ENCODE results near the gene BUB1. TPM values are rescaled to one million over a fixed set of nuclear protein-coding genes. Genes with fewer than 3 reads are reported as not detected.

BUB1 gene
- total and polyA plus RNA-seq, 9 of the 15 experiments (the other 6 are each of a cell fraction or from before 2014, with no cell fraction given), result 73.4 to 247 (median 118) TPM

GRCh38 chr2:110714452-110715224 is 36.8 kb upstream of the BUB1 start:
- in situ Hi-C loops (cut with MboI) (no loop called here), intact Hi-C loops (cut with micrococcal nuclease) (no loop called here)
- no peak for ATAC-seq
- ChIA-PET CTCF (ENCODE audit: low intra/inter-chr PET ratio) (no interaction called here), POLR2A (interaction anchor here (0.8 kb wide), 1 partner anchor 56 kb away, joined by 3 read pairs; no protein-coding TSS in a partner anchor)
- Histone ChIP-seq H3K4me3 (no peak overlapping the region), H3K27me3 (ENCODE audit: control insufficient read depth in 2 of 2, insufficient read depth in 2 of 2, low read length in 2 of 2) (peaks cover 4 to 10% of the 10 kb centered on the region in 2 experiments; a peak in 2 of 5 replicates), H2AFZ (ENCODE audit: low read depth, low read length) (no peak overlapping the region; the same call in 1 of the 2 replicates), H3K4me2 (ENCODE audit: insufficient read depth, low read length) (no peak overlapping the region), H4K20me1 (replicated peaks; ENCODE audit: control insufficient read depth, insufficient read depth, low read length) (no peaks in the 10 kb centered on the region), H3K36me3 (ENCODE audit: control insufficient read depth, insufficient read depth, low read length) (no peaks in the 10 kb centered on the region), H3K27ac (ENCODE audit: extremely low read depth, low read depth, low read length) (no peak overlapping the region), H3K79me2 (ENCODE audit: control insufficient read depth, insufficient read depth, low read length) (no peaks in the 10 kb centered on the region), H3K9me1 (ENCODE audit: control insufficient read depth, insufficient read depth, low read length) (no peaks in the 10 kb centered on the region), H3K9me3 (replicated peaks; ENCODE audit: control insufficient read depth, insufficient read depth, low read depth, low read length) (no peaks in the 10 kb centered on the region), H3K9ac (ENCODE audit: insufficient read depth in 1 of 2, low read depth in 2 of 2, low read length in 2 of 2) (no peak overlapping the region), H3K4me1 (replicated peaks in 1 of 2; ENCODE audit: control insufficient read depth in 2 of 2, insufficient read depth in 2 of 2, low read length in 2 of 2) (peaks cover 0 to 4% of the 10 kb centered on the region in 2 experiments; a peak in 2 of 5 replicates)
- no TSS peak for BruUV-seq (replicated peaks)
- no peak for DNase-seq (ENCODE audit: extremely low read depth in 1 of 4, low spot score in 3 of 4)
- 27% methylated on average over 6 of the region's 6 CpGs for WGBS (ENCODE audit: insufficient coverage, low coverage, missing lambda C conversion rate)
- peak; percentile 51 for FAIRE-seq
- TF ChIP-seq MNT (conservative IDR thresholded peaks at IDR 0.05), result 0 out of 4 replicates have a peak, but pooled peaks of 1 of the 2 experiments have one; percentile 38
- no peak for TF ChIP-seq ZNF280B (CRISPR knock-in tag; IDR thresholded peaks at IDR 0.05)
- no peak for TF ChIP-seq ATF2 (CRISPR knock-in tag; IDR thresholded peaks at IDR 0.05)
- no peak for TF ChIP-seq RB1 (IDR thresholded peaks at IDR 0.05; ENCODE audit: low read depth)
- no peak for TF ChIP-seq ZNF766 (CRISPR knock-in tag; conservative IDR thresholded peaks at IDR 0.05)
- TF ChIP-seq PBX2 (CRISPR knock-in tag; IDR thresholded peaks at IDR 0.05; ENCODE audit: low read depth), result no peak
- peak; percentile 91 for TF ChIP-seq PBX2 (tag; conservative IDR thresholded peaks at IDR 0.05; ENCODE audit: low read depth)
- no peak for TF ChIP-seq SRSF1 (IDR thresholded peaks at IDR 0.05; ENCODE audit: low read depth, low read length)
- TF ChIP-seq L3MBTL2 (IDR thresholded peaks at IDR 0.05), result peak; percentile 33; the same call in 1 of the 2 replicates
- TF ChIP-seq MAFG (tag; conservative IDR thresholded peaks at IDR 0.05), result no peak
- TF ChIP-seq MCM5 (IDR thresholded peaks at IDR 0.05; ENCODE audit: low read depth), result no peak

All from K562 (cell line).